ENCODE results near the gene PRCC. TPM values are rescaled to one million over a fixed set of nuclear protein-coding genes. Genes with fewer than 3 reads are reported as not detected.

PRCC gene
- total and polyA plus RNA-seq, 2 of the 13 experiments (the other 11 are each of a cell fraction or from before 2014, with no cell fraction given) = 24.2 to 40.5 TPM

GRCh38 chr1:156746728-156747631 lies 20.4 kb upstream of the PRCC start (continued):
- TF ChIP-seq ZNF83 (CRISPR knock-in tag; IDR thresholded peaks at IDR 0.05; ENCODE audit: borderline replicate concordance) = no peak
- TF ChIP-seq FOXA1 (IDR thresholded peaks at IDR 0.05) = no peak
- TF ChIP-seq FOXA1 (CRISPR knock-in tag; IDR thresholded peaks at IDR 0.05) = no peak
- no peak for TF ChIP-seq AKAP8 (CRISPR knock-in tag; IDR thresholded peaks at IDR 0.05)
- no peak for TF ChIP-seq TBL1XR1 (IDR thresholded peaks at IDR 0.05; ENCODE audit: borderline replicate concordance, low read length, partially characterized antibody)
- TF ChIP-seq BRCA1 (CRISPR knock-in tag; IDR thresholded peaks at IDR 0.05) = no peak
- TF ChIP-seq ZNF280B (CRISPR knock-in tag; IDR thresholded peaks at IDR 0.05; ENCODE audit: borderline replicate concordance) = no peak
- TF ChIP-seq ZNF557 (CRISPR knock-in tag; IDR thresholded peaks at IDR 0.05) = no peak
- no peak for TF ChIP-seq ZNF318 (CRISPR knock-in tag; IDR thresholded peaks at IDR 0.05)
- TF ChIP-seq ZNF33B (CRISPR knock-in tag; IDR thresholded peaks at IDR 0.05) = no peak
- no peak for TF ChIP-seq ZNF17 (CRISPR knock-in tag; IDR thresholded peaks at IDR 0.05)
- no peak for TF ChIP-seq IRX3 (CRISPR knock-in tag; IDR thresholded peaks at IDR 0.05; ENCODE audit: borderline replicate concordance, low read depth)
- TF ChIP-seq ZSCAN5A (CRISPR knock-in tag; IDR thresholded peaks at IDR 0.05; ENCODE audit: borderline replicate concordance) = no peak
- no peak for TF ChIP-seq ZBTB20 (CRISPR knock-in tag; IDR thresholded peaks at IDR 0.05; ENCODE audit: borderline replicate concordance, low read depth)
- no peak for TF ChIP-seq EHMT2 (IDR thresholded peaks at IDR 0.05; ENCODE audit: borderline replicate concordance, low read depth, low read length)
- TF ChIP-seq, protein P1, sequence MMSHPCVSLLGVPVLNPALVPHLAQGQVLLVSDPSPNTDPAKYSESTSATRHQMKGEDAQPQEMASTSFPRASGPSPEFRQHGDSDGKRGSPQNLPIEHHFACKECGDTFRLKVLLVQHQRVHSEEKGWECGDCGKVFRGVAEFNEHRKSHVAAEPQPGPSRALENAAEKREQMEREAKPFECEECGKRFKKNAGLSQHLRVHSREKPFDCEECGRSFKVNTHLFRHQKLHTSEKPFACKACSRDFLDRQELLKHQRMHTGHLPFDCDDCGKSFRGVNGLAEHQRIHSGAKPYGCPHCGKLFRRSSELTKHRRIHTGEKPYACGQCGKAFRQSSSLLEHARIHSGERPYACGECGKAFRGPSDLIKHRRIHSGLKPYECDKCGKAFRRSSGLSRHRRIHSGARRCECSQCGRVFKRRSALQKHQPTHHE (CRISPR knock-in tag; IDR thresholded peaks at IDR 0.05; ENCODE audit: borderline replicate concordance) = no peak
